ENCODE measurements around the gene SAMM50. TPM values are rescaled to one million over a fixed set of nuclear protein-coding genes. Genes with fewer than 3 reads are reported as not detected.
A peak's percentile ranks its signal among the peaks of the same experiment; 100 is the strongest.

Gene SAMM50
- total and polyA plus RNA-seq, 2 experiments from 2014 or later = 37.6 to 53.5 TPM

DNA sequence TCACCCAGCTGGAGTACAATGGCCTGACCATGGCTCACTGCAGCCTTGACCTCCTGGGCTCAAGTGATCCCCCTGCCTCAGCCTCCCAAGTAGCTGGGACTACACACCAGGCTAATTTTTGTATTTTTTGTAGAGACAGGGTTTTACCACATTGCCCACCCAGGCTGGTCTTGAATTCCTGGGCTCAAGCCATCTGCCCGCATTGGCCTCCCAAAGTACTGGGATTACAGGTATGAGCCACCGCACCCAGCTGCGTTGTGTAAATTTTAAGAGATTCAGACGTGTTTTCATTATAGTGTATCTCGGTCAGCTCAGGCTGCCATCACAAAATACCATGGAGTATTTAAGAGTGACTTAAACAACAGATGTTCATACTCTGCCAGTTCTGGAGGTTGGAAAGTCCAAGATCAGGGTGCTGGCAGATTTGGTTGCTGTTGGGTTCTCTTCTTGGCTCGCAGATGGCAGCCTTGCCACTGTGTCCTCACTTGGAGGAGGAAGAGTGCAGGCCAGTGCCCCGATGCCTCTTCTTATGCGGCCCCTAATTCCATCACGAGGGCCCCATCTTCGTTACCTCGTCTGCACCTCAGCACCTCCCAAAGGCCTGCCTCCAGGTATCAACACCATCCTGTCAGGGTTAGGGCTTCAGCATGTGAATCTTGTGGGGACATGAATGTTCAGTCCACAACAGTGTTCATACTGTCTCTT is 36.2 kb downstream of the SAMM50 start:
- no peak overlapping the region for H3K27ac ChIP-seq
- H3K9me2 ChIP-seq (replicated peaks; ENCODE audit: insufficient read depth) = no peaks in the 10 kb centered on the region
- H3K9me3 ChIP-seq (ENCODE audit: low read depth) = no peaks in the 10 kb centered on the region
- no peak for DNase-seq (ENCODE audit: low spot score)
- H3K4me1 ChIP-seq (ENCODE audit: insufficient read depth) = no peaks in the 10 kb centered on the region
- H4K20me1 ChIP-seq (ENCODE audit: insufficient read depth, poor library complexity, severe bottlenecking) = peaks cover 2% of the 10 kb centered on the region
- H3K4me2 ChIP-seq = no peak overlapping the region
- TF ChIP-seq, protein P1, sequence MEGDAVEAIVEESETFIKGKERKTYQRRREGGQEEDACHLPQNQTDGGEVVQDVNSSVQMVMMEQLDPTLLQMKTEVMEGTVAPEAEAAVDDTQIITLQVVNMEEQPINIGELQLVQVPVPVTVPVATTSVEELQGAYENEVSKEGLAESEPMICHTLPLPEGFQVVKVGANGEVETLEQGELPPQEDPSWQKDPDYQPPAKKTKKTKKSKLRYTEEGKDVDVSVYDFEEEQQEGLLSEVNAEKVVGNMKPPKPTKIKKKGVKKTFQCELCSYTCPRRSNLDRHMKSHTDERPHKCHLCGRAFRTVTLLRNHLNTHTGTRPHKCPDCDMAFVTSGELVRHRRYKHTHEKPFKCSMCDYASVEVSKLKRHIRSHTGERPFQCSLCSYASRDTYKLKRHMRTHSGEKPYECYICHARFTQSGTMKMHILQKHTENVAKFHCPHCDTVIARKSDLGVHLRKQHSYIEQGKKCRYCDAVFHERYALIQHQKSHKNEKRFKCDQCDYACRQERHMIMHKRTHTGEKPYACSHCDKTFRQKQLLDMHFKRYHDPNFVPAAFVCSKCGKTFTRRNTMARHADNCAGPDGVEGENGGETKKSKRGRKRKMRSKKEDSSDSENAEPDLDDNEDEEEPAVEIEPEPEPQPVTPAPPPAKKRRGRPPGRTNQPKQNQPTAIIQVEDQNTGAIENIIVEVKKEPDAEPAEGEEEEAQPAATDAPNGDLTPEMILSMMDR (IDR thresholded peaks at IDR 0.05; ENCODE audit: poor library complexity) = no peak
- TF ChIP-seq EZH2phosphoT487 (IDR thresholded peaks at IDR 0.05; ENCODE audit: low read depth, severe bottlenecking, unreplicated experiment) (no peak), EZH2 (IDR thresholded peaks at IDR 0.05; ENCODE audit: borderline replicate concordance) (no peak)
- H2AFZ ChIP-seq = no peak overlapping the region
- H3K27me3 ChIP-seq = no peaks in the 10 kb centered on the region
- no peaks in the 10 kb centered on the region for H3K36me3 ChIP-seq (replicated peaks; ENCODE audit: insufficient read depth, low read depth)
- H3K79me2 ChIP-seq = peaks cover 2% of the 10 kb centered on the region
- H3K4me3 ChIP-seq = no peak overlapping the region
- WGBS (ENCODE audit: low lambda C conversion rate, missing lambda C conversion rate) = 97% methylated on average over 11 of the region's 11 CpGs

DNA sequence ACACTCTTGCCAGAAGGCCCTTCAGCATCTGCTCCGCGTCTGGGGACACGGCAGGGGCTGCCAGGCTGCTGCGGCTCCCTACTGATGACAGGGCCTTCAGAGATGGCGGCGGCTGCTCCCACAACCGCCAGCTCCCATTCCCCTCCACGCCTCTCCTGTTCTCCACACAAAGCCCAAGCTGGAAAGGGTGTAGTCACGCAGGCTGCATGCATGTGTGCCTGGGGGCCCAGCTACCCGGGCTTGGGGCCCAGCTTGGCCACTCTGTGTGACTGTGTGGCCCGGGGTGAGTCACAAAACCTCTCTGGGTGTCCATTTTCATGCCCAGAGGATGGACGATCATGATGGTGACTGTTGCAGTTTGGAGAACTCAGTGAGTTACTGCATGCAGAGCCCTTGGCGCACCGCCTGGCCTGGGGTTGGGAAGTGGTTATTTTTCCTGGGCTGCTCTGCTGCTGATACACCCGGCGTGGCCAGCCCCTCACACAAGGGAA is 37.1 kb downstream of the SAMM50 start:
- Histone ChIP-seq H3K27ac (no peak overlapping the region), H4K20me1 (ENCODE audit: insufficient read depth, poor library complexity, severe bottlenecking) (peaks cover 2% of the 10 kb centered on the region), H3K4me2 (no peak overlapping the region), H3K79me2 (peaks cover 2% of the 10 kb centered on the region), H3K9me3 (ENCODE audit: low read depth) (no peaks in the 10 kb centered on the region), H3K27me3 (no peaks in the 10 kb centered on the region), H3K36me3 (replicated peaks; ENCODE audit: insufficient read depth, low read depth) (no peaks in the 10 kb centered on the region), H3K4me3 (no peak overlapping the region), H3K4me1 (ENCODE audit: insufficient read depth) (no peaks in the 10 kb centered on the region), H3K9me2 (replicated peaks; ENCODE audit: insufficient read depth) (no peaks in the 10 kb centered on the region), H2AFZ (no peak overlapping the region)
- no peak for TF ChIP-seq EZH2phosphoT487 (IDR thresholded peaks at IDR 0.05; ENCODE audit: low read depth, severe bottlenecking, unreplicated experiment)
- TF ChIP-seq EZH2 (IDR thresholded peaks at IDR 0.05; ENCODE audit: borderline replicate concordance) = no peak
- TF ChIP-seq, protein P1 (IDR thresholded peaks at IDR 0.05; ENCODE audit: poor library complexity) = no peak
- DNase-seq (ENCODE audit: low spot score) = no peak
- WGBS (ENCODE audit: low lambda C conversion rate, missing lambda C conversion rate) = 92% methylated on average over 16 of the region's 16 CpGs

DNA sequence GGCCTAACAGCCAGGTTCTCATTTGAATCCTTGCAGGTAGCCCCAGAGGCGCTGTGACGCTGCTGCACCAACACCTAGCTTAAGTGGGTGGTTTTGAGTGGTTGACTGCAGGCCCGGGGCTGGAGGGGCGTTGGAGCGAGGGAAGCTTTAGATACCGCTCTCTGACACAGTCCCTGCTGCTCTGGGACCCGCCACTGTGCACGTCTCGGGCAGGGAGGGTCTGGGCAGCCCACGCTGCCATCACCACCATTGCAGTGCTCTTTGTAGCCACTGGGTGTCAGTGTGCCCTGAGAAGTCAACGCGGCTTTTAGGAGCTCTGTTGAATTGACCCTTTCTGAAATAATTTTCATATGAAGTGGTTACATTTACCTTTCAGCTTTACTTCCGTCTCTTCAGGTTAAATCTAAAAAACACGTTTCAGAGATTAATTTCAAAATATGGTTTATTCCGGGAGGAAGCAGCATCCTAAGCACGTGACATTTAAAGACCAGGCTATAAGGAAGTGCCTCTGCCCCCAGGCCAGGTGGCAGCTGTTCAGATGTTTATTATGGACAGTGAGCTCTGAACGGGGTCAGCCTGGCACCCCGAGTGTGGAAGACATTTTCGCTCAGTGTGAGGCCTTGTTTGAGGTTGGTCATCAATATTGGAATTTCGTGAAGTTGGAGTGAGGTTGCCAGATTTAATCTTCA is 38.0 kb downstream of the SAMM50 start:
- Histone ChIP-seq H3K27me3 (no peaks in the 10 kb centered on the region), H3K4me1 (ENCODE audit: insufficient read depth) (no peaks in the 10 kb centered on the region), H3K9me2 (replicated peaks; ENCODE audit: insufficient read depth) (no peaks in the 10 kb centered on the region), H3K79me2 (peaks cover 2% of the 10 kb centered on the region), H4K20me1 (ENCODE audit: insufficient read depth, poor library complexity, severe bottlenecking) (peaks cover 2% of the 10 kb centered on the region), H3K4me3 (no peak overlapping the region), H3K9me3 (ENCODE audit: low read depth) (no peaks in the 10 kb centered on the region), H3K36me3 (replicated peaks; ENCODE audit: insufficient read depth, low read depth) (no peaks in the 10 kb centered on the region), H3K27ac (no peak overlapping the region), H2AFZ (no peak overlapping the region), H3K4me2 (no peak overlapping the region)
- 32% methylated on average over 20 of the region's 20 CpGs for WGBS (ENCODE audit: low lambda C conversion rate, missing lambda C conversion rate)
- TF ChIP-seq, protein P1 (IDR thresholded peaks at IDR 0.05; ENCODE audit: poor library complexity) = peak; percentile 97
- TF ChIP-seq EZH2phosphoT487 (IDR thresholded peaks at IDR 0.05; ENCODE audit: low read depth, severe bottlenecking, unreplicated experiment) = no peak
- peak; percentile 75 for DNase-seq (ENCODE audit: low spot score)

Measured in hepatocyte (in vitro differentiated cells).